COLO668 (cell line): ENCODE measurements around the gene ZFPM1.

Source experiments
- DNase-seq: peaks from one replicate; lab custom pipeline; 2025; ENCODE audit not compliant: unreplicated experiment; lab: John Stamatoyannopoulos, UW

ZFPM1 gene

GRCh38 chr16:88495268-88495772, 42.2 kb downstream of the ZFPM1 start:
- no peak for DNase-seq

DNA sequence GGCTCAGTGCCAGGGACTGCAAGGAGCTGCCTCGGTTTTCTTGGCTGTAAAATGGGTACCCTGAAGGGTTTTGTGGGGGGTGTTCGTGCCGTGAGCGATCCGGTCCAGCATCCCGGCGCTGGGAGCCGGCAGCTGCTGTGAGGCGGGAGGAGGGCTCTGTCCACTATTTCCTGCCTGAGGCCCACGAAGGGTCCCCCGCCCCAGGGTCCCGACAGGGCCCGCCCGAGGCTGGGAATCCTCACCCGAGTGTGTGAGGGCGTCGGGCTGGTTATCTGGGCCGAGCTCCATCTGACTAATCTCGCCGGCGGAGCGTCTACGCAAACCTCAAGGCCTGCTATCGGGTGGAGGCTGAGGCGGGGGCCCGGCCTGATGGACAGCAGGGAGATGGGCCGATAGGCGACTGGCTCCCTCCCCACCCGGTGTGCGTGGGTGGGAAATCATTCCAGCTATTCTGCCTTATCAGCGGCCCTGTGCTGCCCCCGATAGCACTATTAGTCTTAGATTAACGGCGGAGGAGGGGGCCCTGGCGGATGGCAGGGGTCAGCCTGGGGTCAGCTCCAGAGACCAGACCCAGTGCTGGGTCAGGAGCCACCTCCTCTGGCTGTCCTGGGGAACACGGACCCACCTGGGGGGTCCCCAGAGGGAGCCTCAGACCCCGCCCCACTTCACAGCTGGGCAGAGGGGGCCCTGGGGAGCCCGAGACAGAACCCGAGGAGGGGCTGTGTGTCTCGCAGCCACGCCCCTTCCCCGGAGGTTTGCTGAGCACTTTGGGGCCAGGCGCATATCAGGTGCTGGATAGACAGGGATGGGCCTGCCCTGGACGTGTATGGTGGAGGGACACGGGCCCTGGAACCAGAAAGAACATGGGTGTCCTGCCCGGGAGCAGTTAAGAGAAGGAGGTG, 44.7 kb downstream of the ZFPM1 start:
- DNase-seq, result no peak

DNA sequence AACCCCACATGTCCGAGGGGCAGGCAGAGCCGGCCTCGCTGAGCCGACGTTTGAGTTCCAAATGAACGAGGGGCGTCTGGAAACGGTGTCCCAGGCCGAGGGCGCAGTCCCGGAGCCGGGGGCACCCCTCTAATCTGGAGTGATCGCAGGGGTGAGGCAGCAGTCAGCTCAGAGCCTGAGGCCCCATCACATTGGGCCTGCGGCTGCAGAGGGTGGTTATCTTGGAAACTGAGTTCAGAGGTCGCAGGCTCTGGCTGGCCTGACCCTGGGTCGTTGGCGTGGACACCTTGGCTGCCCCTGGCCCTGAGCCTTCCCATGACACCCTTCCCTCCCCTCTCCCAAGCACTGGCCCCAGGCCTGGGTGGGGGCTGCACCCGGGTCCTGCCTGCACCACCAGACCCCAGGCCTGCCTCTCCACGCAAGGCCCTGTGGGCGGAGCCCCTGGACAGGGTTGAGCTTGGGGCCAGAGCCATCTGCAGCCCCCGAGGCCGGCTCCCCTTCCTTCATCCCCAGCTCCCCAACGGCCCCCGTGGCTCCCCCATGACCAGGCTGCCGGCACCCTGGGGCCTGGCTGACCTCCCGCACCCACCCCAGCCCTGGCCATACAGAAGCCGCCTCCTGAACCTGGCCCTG, 45.6 kb downstream of the ZFPM1 start:
- DNase-seq, result no peak

- no peak for DNase-seq
Observed at GRCh38 chr16:88499292-88499691, 46.2 kb downstream of the ZFPM1 start.

DNA sequence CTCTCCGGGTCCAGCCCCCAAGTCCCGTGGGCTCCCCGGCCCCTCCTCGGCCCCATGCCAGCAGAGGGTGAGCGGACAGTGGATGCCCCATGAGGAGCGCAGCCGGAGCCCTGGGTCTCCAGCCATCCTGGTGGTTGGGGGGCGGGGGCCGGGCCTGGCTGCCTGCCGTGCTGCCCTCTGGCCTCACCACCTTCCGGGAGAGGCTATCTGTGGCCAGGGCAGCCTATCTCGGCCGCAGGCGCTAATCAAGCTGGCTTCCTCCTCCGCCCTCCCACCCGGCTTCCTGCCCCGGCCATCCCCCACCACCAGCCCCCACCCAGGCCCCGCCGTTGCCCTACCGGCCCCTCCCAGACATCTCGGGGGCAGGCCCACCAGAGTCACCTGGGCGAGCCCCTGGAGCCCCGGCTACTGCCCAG, 46.8 kb downstream of the ZFPM1 start:
- DNase-seq, result no peak

GRCh38 chr16:88500255-88500661, 47.2 kb downstream of the ZFPM1 start:
- DNase-seq, result no peak

DNA sequence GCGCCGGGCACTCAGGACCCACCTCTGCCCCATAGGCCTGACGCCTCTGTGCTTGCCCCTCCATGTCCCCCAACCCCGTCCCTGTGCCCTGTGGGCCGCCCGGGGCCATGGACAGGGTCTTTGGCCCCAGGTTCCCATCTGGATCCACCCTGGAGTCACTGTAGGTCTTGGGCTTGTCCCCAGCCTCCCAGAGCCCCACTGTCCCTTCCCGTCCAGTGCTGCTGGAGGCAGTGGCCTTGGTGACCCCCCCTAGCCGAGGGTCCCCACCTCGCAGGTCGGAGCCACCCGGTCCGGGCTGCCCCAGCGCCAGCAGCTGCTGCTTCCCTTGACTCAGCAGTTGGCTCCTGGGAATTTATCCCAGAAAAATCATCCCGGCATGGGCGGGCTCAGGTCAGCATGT, 49.3 kb downstream of the ZFPM1 start:
- DNase-seq, result no peak

DNA sequence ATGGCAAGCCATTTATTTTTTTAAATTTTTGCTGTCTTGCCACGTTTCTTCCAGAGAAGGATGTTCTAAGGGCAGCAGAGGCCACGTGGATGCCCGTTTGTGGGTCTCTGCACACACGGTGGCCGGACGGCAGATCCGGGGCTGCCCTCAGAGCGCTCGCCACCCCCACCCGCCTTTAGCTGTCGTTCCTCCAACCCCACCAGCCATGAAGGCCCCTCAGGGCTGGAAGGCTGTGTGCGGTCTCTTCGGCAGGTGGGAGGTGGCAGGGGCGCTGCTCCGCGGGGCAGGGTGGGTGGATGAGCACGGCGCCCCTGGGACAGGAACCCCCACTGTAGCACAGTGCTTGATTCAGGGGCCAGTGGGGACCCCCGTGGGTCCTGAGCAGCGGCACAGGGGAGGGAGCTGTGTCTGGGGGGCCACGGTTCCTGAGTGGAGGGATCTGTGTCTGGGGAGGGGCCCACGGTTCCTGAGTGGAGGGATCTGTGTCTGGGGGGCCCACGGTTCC, 49.7 kb downstream of the ZFPM1 start:
- no peak for DNase-seq

DNA sequence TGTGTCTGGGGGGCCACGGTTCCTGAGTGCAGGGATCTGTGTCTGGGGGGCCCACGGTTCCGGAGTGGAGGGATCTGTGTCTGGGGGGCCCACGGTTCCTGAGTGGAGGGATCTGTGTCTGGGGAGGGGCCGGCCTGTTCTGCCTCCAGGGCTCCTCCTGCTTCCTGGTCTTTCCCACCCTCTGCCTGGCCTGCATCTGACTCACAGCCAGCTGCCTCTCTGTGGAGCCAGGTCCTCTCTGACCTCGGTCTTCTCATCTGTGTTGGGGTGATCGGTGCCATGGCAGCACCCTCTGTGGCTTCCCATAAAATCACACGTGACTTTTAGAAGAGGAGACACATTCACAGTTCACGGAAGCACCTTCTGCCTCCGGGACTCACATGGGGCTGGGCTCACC, 50.3 kb downstream of the ZFPM1 start:
- peak; percentile 61 for DNase-seq

DNA sequence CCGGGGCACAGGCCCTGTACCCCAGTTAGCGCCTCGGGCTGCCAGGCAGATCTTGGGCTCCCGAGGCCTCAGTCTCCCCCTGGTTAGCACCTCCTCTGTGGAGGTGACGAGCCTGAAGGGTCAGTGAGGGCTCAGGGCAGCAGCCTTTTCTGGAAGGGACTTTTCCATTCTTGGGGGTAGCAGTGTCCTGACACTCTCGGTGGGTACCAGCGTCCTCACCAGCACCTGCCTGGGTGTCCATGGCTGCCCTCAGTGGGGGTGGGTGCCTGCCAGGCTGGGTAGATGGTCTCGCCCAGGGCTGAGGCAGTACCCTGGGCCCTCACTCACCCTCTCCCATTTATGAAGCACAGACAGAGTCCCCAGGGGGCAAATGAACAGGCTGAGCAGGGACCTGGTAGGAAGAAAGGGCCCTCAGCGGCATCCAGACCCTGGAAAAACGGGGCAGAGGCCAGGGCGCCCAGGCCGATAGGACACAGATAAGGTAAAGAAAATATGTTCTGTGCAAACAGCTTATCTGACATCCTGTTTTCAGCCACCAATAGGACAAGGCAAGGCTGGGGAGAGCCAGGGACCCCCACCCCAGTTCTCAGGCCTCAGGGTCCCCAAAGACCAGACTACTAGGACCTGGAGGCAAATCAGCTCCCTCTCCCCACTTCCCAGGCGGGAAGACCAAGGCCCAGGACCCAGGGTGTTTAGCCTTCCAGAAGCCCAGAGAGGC, 50.9 kb downstream of the ZFPM1 start:
- no peak for DNase-seq

GRCh38 chr16:88504489-88505404, 51.7 kb downstream of the ZFPM1 start:
- DNase-seq, result peak; percentile 90

DNA sequence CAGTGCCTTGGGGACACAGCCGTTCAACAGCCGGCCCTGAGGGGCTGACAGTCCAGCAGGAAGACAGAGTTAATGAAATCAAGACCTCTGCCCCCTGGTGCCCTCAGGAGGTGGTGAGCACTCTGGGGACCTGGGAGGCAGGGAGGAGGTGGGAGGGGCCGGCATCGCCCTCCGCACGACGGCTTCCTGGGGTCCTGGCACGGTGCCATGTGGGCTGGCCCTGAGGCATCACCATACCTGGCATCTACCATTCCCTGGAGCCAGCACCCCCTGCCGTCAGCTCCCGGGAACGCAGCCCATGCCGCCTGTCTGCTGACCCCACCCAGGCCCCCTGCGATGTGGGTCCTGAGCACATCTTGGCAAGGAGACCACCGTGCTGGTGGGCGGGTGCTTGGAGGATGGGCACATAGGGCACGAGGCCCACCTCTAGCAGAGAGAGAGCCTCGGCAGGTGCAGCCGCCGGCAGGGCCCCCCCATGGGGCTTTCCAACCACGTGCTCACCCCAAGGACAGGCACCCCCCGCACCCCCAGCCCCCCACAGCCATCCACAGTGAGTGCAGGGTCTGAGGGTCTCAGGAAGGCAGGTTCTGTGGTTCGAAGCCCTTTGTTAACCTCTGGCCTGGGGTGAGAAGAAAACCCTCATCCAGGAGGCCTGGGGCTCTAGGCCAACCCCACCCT, 52.5 kb downstream of the ZFPM1 start:
- peak; percentile 98 for DNase-seq

- DNase-seq, result no peak
Observed at GRCh38 chr16:88506723-88507122, 53.6 kb downstream of the ZFPM1 start.

DNA sequence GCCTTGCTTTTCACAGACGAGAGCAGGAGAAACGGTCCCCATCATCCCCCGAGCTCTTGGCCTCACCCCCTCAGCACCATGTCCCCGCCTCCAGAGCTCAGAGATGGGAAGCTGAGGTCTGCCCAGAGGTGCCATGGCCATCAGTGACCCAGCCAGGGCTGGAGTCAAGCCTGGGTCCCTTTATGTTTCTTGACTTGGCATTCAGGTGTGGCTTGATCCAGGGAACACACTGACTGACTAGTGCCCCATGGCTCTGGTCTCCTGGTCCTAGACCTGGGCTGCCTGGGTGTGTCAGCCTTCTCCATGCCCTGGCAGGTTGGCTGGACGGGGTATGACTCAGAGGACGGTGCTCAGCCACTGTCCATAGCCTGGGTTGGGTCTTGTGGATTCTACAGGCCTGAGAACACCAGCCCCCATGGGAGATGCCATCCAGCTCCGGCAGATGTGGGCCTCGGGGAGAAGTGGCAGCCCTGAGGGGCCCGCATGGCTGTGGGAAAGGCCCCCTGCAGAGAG, 54.2 kb downstream of the ZFPM1 start:
- no peak for DNase-seq

DNA sequence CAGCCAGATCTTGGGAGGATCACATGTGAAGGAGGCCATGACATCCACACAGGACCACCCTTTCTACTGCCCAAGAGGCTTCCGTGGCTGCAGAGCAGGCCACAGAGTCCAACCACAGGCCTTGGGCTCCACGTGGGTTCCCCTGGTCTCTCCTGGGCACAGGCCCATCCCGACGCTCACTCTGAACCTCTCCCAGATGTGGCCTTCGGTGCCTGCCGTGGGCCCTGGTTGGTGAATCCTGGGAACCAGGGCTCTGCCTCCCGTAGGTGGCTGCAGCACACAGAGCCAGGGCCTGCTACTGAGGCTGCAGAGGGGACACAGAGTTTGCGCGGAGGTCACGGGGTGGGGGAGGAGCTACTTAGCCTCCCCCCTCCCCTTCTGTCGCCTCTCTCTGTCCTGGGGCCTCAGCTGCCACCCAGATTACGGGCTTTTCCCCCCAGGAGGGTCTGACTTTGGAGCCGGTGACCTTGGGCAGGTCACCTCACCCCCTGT, 55.3 kb downstream of the ZFPM1 start:
- DNase-seq, result no peak

DNA sequence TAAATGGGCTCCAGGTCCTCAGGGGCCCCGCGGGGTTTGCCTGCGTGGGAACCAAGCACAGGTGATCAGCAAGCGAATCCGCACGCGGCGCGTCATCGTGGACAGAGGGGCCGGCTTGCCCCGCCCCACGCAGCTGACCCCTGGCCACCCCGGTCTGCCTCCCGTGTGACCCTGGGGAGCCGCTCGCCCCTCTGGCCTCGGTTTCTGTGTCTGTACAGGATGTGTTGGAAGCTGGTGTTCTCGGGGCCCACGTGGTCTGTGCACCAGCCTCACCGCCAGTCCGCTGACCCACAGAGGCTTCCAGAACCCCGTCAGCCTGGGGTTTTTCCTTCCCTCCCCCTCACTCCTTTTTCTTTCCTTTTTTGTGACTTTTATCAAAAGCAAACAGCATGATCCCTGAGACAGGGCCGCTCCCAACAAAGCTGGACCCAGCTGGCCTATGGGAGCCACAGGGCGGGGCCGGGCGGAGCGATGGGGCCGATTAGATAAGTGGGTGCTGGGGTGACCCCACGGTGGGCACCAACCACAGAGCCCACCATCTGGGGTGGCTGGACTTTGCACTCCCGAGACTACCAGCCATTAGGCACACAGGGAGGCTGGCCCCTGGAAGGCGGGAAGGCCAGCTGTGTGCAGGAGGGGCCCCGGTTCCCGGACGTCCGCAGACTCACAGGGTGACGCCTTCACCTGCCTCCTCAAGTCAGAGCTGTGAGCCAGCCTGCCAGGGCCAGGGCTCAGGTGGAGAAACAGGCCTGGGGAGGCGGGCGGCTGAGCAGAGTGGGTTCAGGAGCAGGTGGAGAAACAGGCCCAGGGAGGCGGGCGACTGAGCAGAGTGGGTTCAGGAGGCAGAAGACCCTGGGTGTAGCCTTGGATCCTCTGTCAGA, 56.0 kb downstream of the ZFPM1 start:
- peak; percentile 72 for DNase-seq

GRCh38 chr16:88509749-88510069, 56.6 kb downstream of the ZFPM1 start:
- DNase-seq, result peak; percentile 50
